Amygdala (tissue), 56 donors: ENCODE results near the gene GINS2.

Experiments
- DNase-seq, 56 donors: peaks; one replicate each; lab custom pipeline; 2025; lab: John Stamatoyannopoulos, UW

The GINS2 gene

DNA sequence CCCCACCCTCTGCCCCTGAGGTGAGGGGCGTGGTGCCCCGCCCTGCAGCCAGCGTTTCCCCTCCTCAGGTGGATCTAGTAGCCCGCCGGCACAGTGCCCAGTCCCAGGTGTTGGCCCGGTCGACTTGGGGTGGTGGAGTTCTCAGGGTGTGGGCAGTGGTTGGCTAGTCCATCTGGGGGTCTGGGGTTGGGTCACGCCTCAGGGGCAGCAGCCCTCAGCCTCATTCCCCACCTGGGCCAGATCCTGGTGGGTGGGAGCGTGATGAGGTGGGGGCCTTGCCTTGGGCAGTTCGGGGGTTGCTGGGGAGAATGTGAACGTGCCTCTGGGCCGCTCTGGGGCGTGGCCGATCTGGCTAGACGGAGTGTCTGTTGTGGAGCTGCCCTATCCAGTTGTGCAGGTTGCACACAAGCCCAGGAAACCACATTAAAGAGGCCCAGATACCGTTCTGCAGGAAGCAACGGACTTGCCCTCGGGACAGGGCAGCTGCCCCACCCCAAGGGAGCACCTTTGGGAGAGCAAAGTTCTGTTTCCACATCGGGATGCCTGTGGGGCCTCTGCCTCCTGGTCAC lies 43.6 kb downstream of the GINS2 start:
- no peak for DNase-seq

DNA sequence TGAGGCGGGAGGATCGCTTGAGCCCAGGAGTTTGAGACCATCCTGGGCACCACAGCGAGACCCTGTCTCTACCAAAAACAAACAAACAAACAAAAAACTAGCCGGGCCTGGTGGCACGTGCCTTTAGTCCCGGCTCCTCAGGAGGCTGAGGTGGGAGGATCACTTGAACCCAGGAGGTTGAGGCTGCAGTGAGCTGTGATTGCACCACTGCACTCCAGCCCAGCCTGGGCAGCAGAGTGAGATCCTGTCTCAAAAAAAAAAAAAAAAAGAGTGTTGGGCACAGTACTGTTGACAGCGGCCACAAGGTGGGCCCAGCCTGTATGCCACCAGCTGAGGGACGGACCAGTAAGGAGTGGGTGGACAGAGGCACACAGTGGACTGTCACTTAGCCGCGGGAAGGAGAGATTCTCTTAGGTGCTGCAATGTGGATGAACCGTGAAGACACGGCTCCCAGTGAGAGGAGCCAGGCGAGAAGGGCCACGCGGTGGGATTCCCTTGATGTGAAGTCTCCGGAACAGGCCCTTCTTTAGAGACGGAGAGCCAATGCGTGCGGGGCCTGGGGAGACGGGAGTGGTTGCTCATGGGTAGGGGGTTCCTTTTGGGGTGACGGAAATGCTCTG lies 44.6 kb downstream of the GINS2 start:
- no peak for DNase-seq

DNA sequence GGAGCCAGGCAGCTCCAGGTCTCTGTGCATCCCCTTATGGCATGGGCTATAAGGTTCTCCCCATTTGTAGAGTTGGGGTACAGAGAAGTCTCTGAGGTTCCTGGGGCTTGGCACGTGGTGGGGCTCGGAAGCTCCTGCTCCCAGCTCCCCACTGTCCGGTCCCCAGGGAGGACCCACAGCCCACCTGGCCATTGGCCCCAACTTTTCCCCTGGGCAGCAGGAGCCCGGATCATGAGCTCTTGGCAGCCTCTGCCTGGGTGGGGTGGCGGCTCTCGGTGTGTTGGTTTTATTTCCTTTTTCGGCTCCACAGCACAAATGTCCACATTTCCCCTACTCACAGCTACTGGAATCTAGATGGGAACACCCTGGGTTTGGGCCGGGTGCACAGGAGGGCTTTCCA lies 45.1 kb downstream of the GINS2 start:
- no peak for DNase-seq

GRCh38 chr16:85642762-85643358 lies 45.9 kb downstream of the GINS2 start:
- DNase-seq, result no peak

DNA sequence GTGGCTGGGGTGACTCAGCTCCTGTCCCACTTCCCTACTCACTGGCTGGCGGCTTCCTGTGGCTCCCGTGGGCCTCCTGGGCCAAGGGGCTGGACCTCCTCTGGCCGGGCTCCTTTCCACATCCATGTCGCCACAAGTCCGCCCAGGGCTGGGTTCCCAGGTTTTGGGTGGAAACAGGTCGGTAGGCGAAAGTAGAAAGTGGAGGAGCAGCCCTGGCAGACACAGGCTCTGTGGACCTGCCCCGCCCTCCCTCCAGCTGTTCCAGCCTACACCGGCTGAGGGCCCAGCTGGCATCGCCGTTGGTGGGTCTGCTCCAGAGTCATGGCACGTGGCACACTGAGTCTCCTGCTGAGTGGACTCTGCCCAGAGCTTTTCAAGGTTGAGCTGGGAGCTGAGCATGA lies 47.0 kb downstream of the GINS2 start:
- DNase-seq, result no peak

DNA sequence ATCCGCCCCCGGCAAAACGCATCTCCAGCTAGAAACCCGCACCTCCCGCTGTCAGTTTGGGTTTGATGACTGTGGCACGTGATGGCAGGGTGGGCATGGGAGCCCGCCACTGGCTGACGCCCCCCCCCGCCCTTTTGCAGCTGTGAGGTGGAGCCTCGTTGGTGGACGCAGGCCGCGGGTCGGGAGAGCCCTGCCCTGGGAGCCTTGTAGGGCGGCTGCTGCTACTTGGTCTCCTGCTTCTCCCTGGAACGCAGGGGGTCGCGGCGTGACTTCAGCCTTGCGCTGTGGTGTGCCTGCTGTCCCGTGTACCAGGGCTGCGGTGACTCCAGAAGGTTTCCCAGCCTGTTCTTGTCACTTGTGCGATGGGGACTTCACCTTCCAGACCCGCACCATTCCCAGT lies 47.4 kb downstream of the GINS2 start:
- no peak for DNase-seq

DNA sequence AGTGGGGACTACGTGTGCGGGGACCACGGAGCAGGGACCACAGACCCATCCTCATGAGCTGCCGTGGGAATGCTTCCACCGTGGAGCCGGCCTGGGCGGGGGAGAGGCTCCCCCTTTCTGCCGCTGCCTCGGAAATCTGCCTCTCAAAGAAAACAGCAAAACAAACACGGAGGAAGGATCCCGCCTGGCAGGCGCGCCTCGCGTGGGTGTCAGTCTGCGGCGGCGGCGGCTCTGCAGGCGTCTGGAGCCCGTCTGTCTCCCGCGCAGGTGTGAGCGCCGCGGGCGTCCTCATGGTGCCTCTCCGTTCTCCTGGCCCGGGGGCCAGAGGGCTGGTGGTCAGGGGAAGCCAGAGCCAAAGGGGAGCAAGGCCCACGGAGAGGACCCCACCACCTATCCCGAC lies 48.2 kb downstream of the GINS2 start:
- DNase-seq, result peak in 7 of 56 donors; percentile 13 to 47 (median 26)

GRCh38 chr16:85640254-85640558 lies 48.5 kb downstream of the GINS2 start:
- no peak for DNase-seq

DNA sequence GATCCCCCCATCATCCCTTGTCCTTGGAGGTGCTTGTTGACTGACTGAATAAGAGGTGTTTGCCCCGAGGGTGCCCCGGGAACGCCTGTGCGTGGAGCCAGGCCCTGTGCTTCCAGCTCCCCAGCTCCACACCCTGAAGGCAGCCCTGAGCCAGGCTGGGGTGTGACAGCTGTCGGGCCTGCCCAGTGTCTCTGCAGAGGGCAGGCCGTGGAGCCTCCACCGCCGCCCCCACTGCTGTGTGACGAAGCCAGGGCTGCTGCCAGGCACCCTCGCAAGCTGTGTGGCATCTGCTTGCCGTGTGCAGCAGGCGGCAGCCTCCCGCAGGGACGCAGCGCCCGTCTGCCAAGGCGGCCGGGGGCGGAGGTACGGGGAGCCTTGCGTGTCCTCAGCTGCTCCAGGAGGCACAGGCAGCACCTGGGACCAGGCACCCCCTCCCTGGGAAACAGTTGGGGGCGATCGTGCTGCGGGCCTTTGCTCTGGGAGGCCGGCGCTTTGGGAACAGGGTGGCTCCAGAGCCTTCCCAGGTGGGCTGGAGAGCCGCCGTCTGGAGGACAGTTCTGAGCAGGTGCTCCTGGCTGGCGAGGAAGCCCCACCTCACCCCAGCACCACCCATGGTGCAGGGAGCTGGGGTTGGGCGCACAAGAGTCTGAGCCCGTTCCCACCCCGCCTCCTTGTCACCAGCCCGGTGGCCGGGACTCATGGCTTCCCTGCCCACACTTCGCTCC lies 49.1 kb downstream of the GINS2 start:
- peak in 35 of 56 donors; percentile 5 to 73 (median 35) for DNase-seq

DNA sequence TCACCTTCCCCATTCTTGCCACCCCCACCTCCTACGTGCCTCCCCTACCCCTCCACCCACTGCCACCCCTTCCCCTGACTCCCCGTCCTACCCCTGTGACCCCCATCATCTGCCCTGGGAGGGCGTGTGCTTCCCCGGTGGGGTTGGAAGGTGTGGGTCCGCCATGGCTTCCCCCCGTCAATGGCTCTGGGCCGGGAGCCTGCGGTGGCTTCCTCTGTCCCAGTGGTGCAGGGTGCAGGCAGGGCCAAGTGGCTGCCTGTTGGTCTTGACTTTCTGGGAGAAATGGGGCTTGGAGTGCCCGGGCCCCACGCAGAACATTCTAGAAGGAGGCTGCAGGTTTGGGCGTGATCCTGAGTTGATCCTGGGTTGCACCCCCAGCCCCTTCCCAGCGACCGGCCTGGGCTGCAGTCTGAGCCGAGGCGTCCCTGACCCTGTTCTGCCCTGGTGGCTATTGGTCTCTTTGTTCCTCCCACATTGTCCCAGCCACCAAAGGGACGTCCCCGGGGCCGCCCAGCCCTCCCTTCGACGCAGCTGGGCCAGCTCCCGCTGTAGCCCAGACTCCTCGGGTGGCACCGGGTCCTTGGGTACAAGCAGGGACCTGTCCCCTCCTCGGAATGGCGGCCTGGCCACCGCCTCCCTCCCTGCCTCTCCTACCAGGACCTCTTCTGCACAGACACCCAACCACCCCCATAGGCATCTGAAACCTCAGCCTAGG lies 49.9 kb downstream of the GINS2 start:
- no peak for DNase-seq

GRCh38 chr16:85637808-85638647 lies 50.7 kb downstream of the GINS2 start:
- peak in 9 of 56 donors; percentile 8 to 49 (median 25) for DNase-seq

DNA sequence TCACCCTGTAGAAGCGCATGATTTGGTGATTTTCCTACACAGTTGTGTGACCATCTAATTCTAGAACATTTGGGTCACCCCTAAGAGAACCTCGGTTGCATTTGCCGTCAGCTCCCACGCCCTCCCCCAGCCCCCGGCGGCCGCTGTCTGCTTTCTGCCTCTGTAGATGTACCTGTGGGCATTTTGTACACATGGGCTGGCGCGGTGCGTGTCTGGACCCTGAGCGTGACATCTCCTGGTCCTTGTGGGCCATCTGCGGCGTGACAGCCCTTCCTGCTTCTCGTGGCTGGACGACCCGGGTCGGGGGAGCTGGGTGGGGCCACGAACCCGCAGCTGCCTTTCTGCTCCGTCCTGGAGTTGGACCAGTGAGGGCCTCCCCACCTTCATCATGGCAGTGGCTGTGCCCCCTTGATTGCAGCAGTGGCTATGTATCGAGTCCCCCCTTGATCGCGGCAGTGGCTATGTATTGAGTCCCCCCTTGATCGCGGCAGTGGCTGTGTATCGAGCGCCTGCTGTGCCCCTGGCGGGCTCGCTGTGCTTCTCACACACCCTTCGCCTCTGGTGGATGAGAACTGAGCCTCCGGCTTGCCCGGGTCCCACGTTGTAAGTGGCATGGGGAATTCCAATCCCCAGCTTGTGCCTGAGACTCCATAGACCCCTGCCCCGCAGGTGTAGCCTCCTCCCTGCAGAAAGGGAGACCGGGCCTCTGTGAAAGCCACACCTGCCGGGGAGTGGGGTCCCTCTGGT lies 51.5 kb downstream of the GINS2 start:
- DNase-seq, result no peak

DNA sequence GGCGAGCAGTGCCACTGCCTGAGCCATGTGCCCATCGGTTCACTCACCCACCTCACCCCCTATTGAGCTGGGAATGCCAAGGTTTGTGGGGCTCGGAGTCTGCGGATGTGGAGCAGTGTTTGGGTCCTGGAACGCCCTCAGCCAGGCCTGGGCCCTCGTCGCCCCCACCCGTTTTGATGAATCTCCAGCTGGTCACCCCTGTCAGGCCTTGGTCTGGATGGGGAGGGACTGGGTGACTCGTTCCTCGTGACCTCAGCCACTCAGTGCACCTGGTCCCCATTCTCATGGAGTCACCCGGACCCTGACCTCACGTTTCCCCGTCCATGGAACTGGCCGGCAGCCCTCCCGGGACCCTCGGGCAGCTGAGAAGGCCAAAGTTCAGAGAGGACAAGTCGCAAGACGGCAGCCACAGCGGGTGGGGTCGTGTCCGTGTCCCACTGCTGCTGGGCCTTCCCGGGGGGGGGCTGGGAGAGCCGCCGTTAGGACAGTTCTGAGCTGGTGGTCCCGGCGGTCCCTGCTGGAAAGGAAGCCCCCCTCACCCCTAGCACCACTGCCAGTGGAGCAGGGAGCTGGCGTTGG lies 52.4 kb downstream of the GINS2 start:
- no peak for DNase-seq

DNA sequence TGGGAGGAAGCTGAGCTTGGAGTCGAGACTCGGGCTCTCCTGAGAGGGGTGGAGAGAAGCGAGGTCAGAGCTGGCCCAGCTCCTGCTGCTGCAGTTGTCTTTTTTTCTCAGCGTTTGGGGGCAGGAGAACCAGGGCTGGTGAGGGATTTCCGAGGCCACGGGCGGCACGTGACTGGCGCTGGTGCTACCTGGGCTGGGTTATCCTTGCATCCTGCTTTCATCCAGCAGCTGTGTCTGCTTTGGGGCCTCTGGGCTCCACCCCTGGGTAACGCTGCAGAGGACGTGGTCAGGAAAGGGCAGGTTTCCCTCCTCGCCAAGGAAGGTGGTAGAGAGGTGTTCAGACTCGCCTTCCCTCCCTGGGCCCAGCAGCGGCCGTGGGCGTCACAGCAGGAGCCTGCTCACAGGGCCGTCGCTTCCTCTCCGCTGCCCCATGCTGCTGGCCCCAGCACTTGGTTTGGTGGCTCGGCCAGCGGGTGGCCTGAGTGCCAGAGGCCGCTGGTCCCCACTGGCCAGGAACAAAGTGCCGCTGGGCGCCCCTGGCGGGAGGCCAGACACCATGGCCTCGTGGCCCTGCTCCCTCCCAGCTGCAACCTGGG lies 53.1 kb downstream of the GINS2 start:
- DNase-seq, result no peak

- no peak for DNase-seq
Measured at GRCh38 chr16:85634747-85635544, 53.8 kb downstream of the GINS2 start.

DNA sequence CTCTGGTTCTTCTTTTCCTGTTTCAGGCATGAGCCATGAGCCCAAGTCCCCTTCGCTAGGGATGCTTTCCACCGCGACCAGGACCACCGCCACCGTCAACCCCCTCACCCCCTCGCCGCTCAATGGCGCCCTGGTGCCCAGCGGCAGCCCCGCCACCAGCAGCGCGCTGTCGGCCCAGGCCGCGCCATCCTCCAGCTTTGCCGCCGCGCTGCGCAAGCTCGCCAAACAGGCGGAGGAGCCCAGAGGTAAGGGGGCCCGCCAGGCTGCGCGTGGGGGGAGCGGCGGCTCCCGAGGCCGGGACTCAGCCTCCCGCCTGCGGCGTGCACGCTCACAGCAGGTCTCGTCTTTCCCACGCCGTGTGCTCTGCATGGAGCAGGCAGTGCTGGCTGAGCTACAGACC lies 54.9 kb downstream of the GINS2 start:
- no peak for DNase-seq

DNA sequence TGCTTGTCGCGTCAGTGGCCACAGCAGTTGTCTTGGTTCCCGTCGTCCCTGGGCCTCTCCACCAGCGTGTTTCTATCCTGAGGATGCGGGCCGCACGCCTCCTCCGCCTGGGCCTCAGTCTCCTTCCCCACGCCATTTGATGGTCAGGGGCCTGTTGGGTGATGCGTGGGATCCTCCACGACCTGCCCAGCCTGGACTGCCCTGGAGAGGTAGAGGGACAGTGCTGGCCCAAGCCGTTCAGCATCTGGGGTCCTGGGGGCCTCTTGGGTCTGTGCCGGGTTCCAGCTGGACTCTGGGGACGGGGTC lies 55.4 kb downstream of the GINS2 start:
- no peak for DNase-seq
